OCI-LY3 (cell line): ENCODE data around the gene GLRA3.
A peak's percentile ranks its signal among the peaks of the same experiment; 100 is the strongest.

Experiments
- H2AFZ ChIP-seq: fragments of 200-600, 300-600 bp; shearing (Covaris generic); 2 replicates; pipeline ENCODE4 v1.6.0; 2014; ENCODE audit warnings: antibody characterized with exemption, low read depth, low read length
- H3K27ac ChIP-seq: fragments of 200-600, 300-600 bp; sonication (generic); 2 replicates; pipeline ENCODE4 v1.5.1; 2014; ENCODE audit warnings: mild to moderate bottlenecking, low read length, moderate library complexity, mixed read lengths
- H3K27me3 ChIP-seq: fragments of 200-600, 300-600 bp; sonication (generic); 2 replicates; pipeline ENCODE4 v1.6.1; 2014; ENCODE audit warnings: low read depth, low read length, mixed read lengths
- H3K36me3 ChIP-seq: fragments of 200-600, 300-600 bp; sonication (generic); replicated peaks from 2 replicates; pipeline ENCODE3; 2014; ENCODE audit warnings: low read depth, low read length, mixed read lengths
- H3K4me1 ChIP-seq: fragments of 300-600, 200-600 bp; sonication (generic); 2 replicates; pipeline ENCODE4 v1.6.1; 2014; ENCODE audit warnings: low read length, mixed read lengths
- H3K4me2 ChIP-seq: fragments of 200-600, 300-600 bp; sonication (generic); 2 replicates; pipeline ENCODE4 v1.6.1; 2014; ENCODE audit warnings: low read length, mixed read lengths
- H3K4me3 ChIP-seq: fragments of 300-600, 200-600 bp; sonication (generic); 2 replicates; pipeline ENCODE4 v1.5.1; 2014; ENCODE audit warnings: antibody characterized with exemption, mild to moderate bottlenecking, low read length, moderate library complexity
- H3K79me2 ChIP-seq: fragments of 300-600, 200-600 bp; shearing (Covaris generic); 2 replicates; pipeline ENCODE4 v1.6.1; 2014; ENCODE audit warnings: mild to moderate bottlenecking, low read length, mixed read lengths
- H3K9ac ChIP-seq: fragments of 300-600, 200-600 bp; shearing (Covaris generic); 2 replicates; pipeline ENCODE4 v1.6.0; 2014; ENCODE audit warnings: mild to moderate bottlenecking, low read length, moderate library complexity
- H3K9me3 ChIP-seq: fragments of 200-600, 300-600 bp; shearing (Covaris generic); 2 replicates; pipeline ENCODE4 v1.6.1; 2014; ENCODE audit warnings: low read length, mixed read lengths; ENCODE audit not compliant: insufficient read depth
- H4K20me1 ChIP-seq: fragments of 200-600, 300-600 bp; sonication (generic); 2 replicates; pipeline ENCODE4 v1.6.1; 2016; ENCODE audit warnings: low read length, mixed read lengths; ENCODE audit not compliant: insufficient read depth
- EZH2phosphoT487 ChIP-seq: fragments of 200-600 bp; shearing (Covaris generic); IDR thresholded peaks from 2 replicates; pipeline ENCODE4 v1.6.1; 2018; ENCODE audit warnings: antibody characterized with exemption, mixed run types, low read depth
- TF ChIP-seq, protein P1 (sequence below): fragments of 200-600, 300-600 bp; sonication (generic); IDR thresholded peaks from 2 replicates; pipeline ENCODE4 v1.5.1; 2014; ENCODE audit warnings: antibody characterized with exemption, low read length, low read depth

Gene GLRA3

DNA sequence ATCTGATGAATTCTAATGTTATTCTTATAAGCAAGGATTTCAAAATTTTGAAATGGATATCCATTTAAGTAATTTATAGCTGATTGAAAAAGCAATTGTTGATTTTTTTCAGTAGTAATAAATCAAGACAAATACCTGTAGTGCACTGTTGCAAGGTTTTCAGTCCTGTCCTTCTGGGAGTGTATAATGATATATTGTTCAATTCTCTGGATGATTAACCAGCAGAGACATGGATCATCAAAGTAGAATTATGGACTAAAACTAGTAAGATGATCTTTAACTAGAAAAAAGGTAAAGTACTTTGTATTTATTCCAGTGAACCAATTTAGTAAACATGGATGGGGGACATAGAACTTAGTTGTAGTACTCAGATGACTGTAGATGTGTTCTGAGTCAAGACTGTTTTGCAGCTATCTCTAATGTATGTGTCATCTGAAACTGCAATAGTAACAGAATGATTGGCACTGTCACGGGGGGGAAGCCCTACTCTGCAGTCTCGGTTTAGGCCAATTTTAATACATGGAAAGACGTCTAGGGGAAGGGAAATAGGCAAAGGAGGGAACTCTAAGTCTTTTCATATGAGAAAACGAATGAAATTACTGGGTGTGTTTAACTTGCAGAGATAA is 121.9 kb downstream of the GLRA3 start:
- Histone ChIP-seq H3K4me3 (peak overlapping the region; percentile 27), H3K79me2 (no peaks in the 10 kb centered on the region), H3K27ac (peak overlapping the region; percentile 22), H2AFZ (no peak overlapping the region), H3K27me3 (no peaks in the 10 kb centered on the region), H3K4me1 (peaks cover 32% of the 10 kb centered on the region), H3K36me3 (no peaks in the 10 kb centered on the region), H3K4me2 (peak overlapping the region; percentile 57), H4K20me1 (no peaks in the 10 kb centered on the region), H3K9ac (no peak overlapping the region), H3K9me3 (no peaks in the 10 kb centered on the region)
- peak; percentile 42; the same call in 1 of the 2 replicates for TF ChIP-seq EZH2phosphoT487
- TF ChIP-seq, protein P1, sequence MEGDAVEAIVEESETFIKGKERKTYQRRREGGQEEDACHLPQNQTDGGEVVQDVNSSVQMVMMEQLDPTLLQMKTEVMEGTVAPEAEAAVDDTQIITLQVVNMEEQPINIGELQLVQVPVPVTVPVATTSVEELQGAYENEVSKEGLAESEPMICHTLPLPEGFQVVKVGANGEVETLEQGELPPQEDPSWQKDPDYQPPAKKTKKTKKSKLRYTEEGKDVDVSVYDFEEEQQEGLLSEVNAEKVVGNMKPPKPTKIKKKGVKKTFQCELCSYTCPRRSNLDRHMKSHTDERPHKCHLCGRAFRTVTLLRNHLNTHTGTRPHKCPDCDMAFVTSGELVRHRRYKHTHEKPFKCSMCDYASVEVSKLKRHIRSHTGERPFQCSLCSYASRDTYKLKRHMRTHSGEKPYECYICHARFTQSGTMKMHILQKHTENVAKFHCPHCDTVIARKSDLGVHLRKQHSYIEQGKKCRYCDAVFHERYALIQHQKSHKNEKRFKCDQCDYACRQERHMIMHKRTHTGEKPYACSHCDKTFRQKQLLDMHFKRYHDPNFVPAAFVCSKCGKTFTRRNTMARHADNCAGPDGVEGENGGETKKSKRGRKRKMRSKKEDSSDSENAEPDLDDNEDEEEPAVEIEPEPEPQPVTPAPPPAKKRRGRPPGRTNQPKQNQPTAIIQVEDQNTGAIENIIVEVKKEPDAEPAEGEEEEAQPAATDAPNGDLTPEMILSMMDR, result no peak

DNA sequence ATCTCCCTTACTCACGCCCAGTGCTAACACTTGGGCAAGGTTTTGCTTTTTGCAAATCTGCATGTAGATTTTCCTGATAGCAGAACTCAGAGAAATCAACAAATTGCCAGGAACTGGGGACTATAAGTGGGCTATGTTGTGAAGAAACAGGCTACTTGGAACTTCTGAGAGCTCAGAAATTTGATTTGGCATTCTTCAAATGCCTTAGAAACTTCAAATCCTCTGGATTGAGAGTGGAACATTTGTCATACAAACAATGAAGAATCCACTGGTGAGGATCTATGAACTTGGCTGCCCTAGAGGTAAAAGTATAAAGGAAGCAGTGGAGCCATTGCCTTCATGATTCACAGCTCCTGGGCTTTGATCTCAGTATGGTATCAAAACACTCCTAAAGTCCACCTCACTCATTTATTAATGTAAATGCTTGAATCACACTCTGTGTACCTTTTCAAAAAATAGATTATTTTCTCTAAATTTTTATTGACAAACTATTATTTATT is 126.0 kb downstream of the GLRA3 start:
- Histone ChIP-seq H3K4me3 (no peak overlapping the region), H3K79me2 (no peaks in the 10 kb centered on the region), H3K9ac (no peak overlapping the region), H3K27me3 (no peaks in the 10 kb centered on the region), H3K27ac (no peak overlapping the region), H3K9me3 (no peaks in the 10 kb centered on the region), H3K4me1 (peaks cover 15% of the 10 kb centered on the region), H3K36me3 (no peaks in the 10 kb centered on the region), H3K4me2 (no peak overlapping the region), H2AFZ (no peak overlapping the region), H4K20me1 (no peaks in the 10 kb centered on the region)
- TF ChIP-seq, protein P1, result no peak
- TF ChIP-seq EZH2phosphoT487, result no peak

DNA sequence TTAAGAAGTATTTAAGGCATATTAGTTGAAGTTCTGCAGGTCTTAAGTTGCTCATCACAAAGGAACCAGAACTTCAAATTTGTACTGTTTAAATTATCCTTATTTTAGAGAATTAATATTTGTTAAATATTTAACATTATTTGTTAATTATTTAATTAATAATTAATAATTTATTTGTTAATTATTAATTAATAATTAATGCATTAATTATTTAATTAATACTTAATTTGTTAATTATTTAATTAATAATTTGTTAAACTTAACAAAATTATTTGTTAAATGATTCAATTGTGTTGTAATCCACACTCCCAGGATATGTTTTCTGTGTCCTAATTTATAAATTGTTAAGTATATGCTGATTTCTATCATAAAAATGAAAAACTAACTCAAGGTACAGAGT is 129.4 kb downstream of the GLRA3 start:
- Histone ChIP-seq H3K27me3 (no peaks in the 10 kb centered on the region), H4K20me1 (no peaks in the 10 kb centered on the region), H3K4me2 (no peak overlapping the region), H3K79me2 (no peaks in the 10 kb centered on the region), H3K4me1 (peaks cover 10% of the 10 kb centered on the region), H3K27ac (no peak overlapping the region), H3K4me3 (no peak overlapping the region), H3K9ac (no peak overlapping the region), H3K9me3 (no peaks in the 10 kb centered on the region), H2AFZ (no peak overlapping the region), H3K36me3 (no peaks in the 10 kb centered on the region)
- no peak for TF ChIP-seq EZH2phosphoT487
- TF ChIP-seq, protein P1, result no peak

DNA sequence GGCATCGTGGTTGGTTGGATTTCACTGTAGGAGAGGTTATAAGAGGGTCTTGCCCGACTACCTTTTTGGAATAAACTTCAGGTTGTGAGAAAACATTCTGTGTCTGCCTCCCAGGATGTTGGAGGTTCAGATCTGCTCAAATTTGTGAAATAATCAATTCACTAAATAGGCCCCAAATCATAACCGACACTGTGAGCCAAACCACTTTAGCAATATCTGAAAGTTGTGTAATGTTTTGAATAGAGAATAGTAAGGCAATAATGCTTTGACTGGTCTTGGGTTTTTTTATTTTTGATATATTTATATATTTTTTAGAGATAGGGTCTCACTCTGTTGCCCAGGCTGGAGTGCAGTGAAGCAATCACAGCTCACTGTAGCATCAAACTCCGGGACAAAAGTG is 131.2 kb downstream of the GLRA3 start:
- Histone ChIP-seq H3K27ac (no peak overlapping the region), H4K20me1 (no peaks in the 10 kb centered on the region), H3K4me2 (no peak overlapping the region), H3K79me2 (no peaks in the 10 kb centered on the region), H3K27me3 (no peaks in the 10 kb centered on the region), H3K36me3 (no peaks in the 10 kb centered on the region), H3K4me3 (no peak overlapping the region), H3K4me1 (peaks cover 10% of the 10 kb centered on the region), H3K9ac (no peak overlapping the region), H3K9me3 (no peaks in the 10 kb centered on the region), H2AFZ (no peak overlapping the region)
- TF ChIP-seq EZH2phosphoT487, result no peak
- TF ChIP-seq, protein P1, result no peak
